ENCODE data around the gene INPP4B.

Gene INPP4B

GRCh38 chr4:142379277-142380051 lies 466.6 kb downstream of the INPP4B start:
- no peak overlapping the region for H3K9ac ChIP-seq
- no peak overlapping the region for H3K4me3 ChIP-seq (ENCODE audit: low read depth, low read length)
- H3K36me3 ChIP-seq (ENCODE audit: control insufficient read depth, insufficient read depth, low read length), result no peaks in the 10 kb centered on the region
- TF ChIP-seq CTCF (IDR thresholded peaks at IDR 0.05), result no peak
- H3K27me3 ChIP-seq (ENCODE audit: control insufficient read depth, insufficient read depth, low read length), result no peaks in the 10 kb centered on the region
- H3K27ac ChIP-seq, result no peak overlapping the region
- H3K4me1 ChIP-seq, result no peaks in the 10 kb centered on the region
- H3K9me3 ChIP-seq (ENCODE audit: control insufficient read depth, low read length), result no peaks in the 10 kb centered on the region
- no peak overlapping the region for H3K4me2 ChIP-seq (ENCODE audit: low read length)
- H3K79me2 ChIP-seq, result no peaks in the 10 kb centered on the region
- H2AFZ ChIP-seq, result no peak overlapping the region

DNA sequence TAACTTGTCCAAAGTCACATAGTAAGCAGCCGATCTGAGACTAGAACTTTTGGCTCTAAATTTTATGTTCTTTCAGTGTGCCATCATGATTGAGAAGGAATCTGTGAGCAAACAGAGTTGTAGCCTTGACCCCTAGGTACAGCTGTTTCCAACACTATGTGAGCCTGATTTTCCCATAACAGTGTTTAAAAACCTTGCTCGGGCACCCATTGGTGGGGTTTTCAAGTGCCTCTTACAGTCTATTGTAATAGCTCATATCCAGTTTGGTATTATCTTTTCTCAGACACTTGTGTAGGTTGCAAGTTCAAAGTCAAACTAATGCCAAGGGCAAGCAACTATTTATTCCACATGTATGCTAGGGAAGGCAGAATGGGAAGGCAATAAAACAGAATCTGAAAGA lies 467.9 kb downstream of the INPP4B start:
- Histone ChIP-seq H3K79me2 (no peaks in the 10 kb centered on the region), H3K36me3 (ENCODE audit: control insufficient read depth, insufficient read depth, low read length) (no peaks in the 10 kb centered on the region), H2AFZ (no peak overlapping the region), H3K4me3 (ENCODE audit: low read depth, low read length) (no peak overlapping the region), H3K27ac (no peak overlapping the region), H3K4me1 (no peaks in the 10 kb centered on the region), H3K9me3 (ENCODE audit: control insufficient read depth, low read length) (no peaks in the 10 kb centered on the region), H3K4me2 (ENCODE audit: low read length) (no peak overlapping the region), H3K27me3 (ENCODE audit: control insufficient read depth, insufficient read depth, low read length) (no peaks in the 10 kb centered on the region), H3K9ac (no peak overlapping the region)
- no peak for TF ChIP-seq CTCF (IDR thresholded peaks at IDR 0.05)

DNA sequence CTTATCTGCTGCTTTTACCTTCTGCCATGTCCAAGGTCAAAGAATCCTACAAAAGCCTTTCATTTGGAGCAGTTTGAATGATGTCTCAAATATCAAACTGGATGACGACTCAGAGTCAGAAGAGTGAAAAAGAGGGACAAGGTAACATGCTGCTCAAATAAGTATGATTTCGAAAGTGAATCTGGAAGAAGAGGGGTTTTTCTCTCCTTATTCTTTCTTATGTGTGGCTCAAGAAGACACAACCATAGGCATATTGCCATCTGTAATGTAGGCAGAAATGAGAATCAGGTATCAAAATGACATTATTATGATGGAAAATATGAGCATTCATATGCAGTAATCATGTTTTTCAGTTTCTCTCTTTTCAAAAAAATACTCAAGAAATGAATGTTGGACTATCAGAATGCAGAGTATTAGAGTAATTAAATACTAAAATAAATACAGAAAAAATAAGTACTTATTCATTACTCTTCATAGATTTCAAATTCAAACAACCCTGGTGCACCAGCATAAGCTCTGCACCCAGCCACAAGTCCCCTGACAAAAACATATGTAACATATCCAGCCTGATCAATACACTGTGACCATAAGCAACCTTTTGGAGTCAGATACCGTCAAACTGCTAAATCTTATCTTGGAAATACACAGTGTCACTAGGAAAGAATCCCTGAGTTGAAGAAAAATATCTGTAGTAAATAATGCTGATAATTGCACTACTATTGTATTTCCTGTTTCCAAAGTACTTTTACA lies 468.6 kb downstream of the INPP4B start:
- no peaks in the 10 kb centered on the region for H3K27me3 ChIP-seq (ENCODE audit: control insufficient read depth, insufficient read depth, low read length)
- H2AFZ ChIP-seq, result no peak overlapping the region
- H3K9ac ChIP-seq, result no peak overlapping the region
- H3K27ac ChIP-seq, result no peak overlapping the region
- no peak overlapping the region for H3K4me2 ChIP-seq (ENCODE audit: low read length)
- no peaks in the 10 kb centered on the region for H3K79me2 ChIP-seq
- H3K36me3 ChIP-seq (ENCODE audit: control insufficient read depth, insufficient read depth, low read length), result no peaks in the 10 kb centered on the region
- no peak overlapping the region for H3K4me3 ChIP-seq (ENCODE audit: low read depth, low read length)
- no peaks in the 10 kb centered on the region for H3K4me1 ChIP-seq
- H3K9me3 ChIP-seq (ENCODE audit: control insufficient read depth, low read length), result no peaks in the 10 kb centered on the region
- no peak for TF ChIP-seq CTCF (IDR thresholded peaks at IDR 0.05)

GRCh38 chr4:142376204-142376603 lies 469.9 kb downstream of the INPP4B start:
- no peaks in the 10 kb centered on the region for H3K4me1 ChIP-seq
- H3K9me3 ChIP-seq (ENCODE audit: control insufficient read depth, low read length), result no peaks in the 10 kb centered on the region
- no peak overlapping the region for H3K9ac ChIP-seq
- no peak overlapping the region for H3K4me3 ChIP-seq (ENCODE audit: low read depth, low read length)
- H2AFZ ChIP-seq, result no peak overlapping the region
- no peak overlapping the region for H3K27ac ChIP-seq
- no peak for TF ChIP-seq CTCF (IDR thresholded peaks at IDR 0.05)
- no peaks in the 10 kb centered on the region for H3K36me3 ChIP-seq (ENCODE audit: control insufficient read depth, insufficient read depth, low read length)
- H3K79me2 ChIP-seq, result no peaks in the 10 kb centered on the region
- H3K4me2 ChIP-seq (ENCODE audit: low read length), result no peak overlapping the region
- H3K27me3 ChIP-seq (ENCODE audit: control insufficient read depth, insufficient read depth, low read length), result no peaks in the 10 kb centered on the region

Measured in parathyroid adenoma (tissue), 2 donors.